ENCODE measurements around the gene PAQR6.

DNA sequence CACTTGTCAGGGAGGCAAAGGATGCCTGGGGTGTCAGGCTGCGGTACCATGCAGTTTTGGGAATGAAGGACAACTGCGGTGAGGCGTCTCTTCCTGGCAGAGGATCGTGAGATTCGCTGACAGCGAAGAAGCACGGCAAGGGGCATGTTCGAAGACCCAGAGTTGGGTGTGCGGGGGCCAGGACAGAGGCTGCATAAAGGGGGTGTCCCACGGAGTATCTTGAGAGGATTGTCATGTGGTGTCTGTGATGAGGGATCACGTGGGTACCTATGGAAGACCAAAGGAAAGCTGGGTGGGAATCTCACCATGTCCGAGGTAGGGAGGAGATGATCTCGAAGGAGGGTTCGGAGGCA lies 53.6 kb downstream of the PAQR6 start:
- TF ChIP-seq CTCF (IDR thresholded peaks at IDR 0.05; ENCODE audit: control extremely low read depth in 1 of 3, insufficient read depth in 1 of 3, low read depth in 1 of 3, low read length in 3 of 3) (no peak), POLR2AphosphoS5 (IDR thresholded peaks at IDR 0.05; ENCODE audit: low read depth, low read length) (no peak), CHD7 (IDR thresholded peaks at IDR 0.05; ENCODE audit: insufficient replicate concordance, low read length) (no peak), MAFK (IDR thresholded peaks at IDR 0.05; ENCODE audit: low read depth, low read length) (no peak), EZH2 (IDR thresholded peaks at IDR 0.05; ENCODE audit: low read depth, low read length, severe bottlenecking) (no peak), MAX (IDR thresholded peaks at IDR 0.05) (no peak), SUZ12 (IDR thresholded peaks at IDR 0.05; ENCODE audit: low read length) (no peak), POLR2A (IDR thresholded peaks at IDR 0.05; ENCODE audit: control extremely low read depth in 1 of 2, low read depth in 2 of 2, low read length in 2 of 2) (no peak), RAD21 (IDR thresholded peaks at IDR 0.05 in 1 of 2, conservative IDR thresholded peaks at IDR 0.05 in 1 of 2; ENCODE audit: low read depth in 2 of 2, low read length in 2 of 2) (no peak), SIN3A (conservative IDR thresholded peaks at IDR 0.05 in 1 of 2, IDR thresholded peaks at IDR 0.05 in 1 of 2; ENCODE audit: low read depth in 1 of 2, low read length in 2 of 2) (peak in 1 of 2 experiments; percentile 21; a peak in 1 of 4 replicates), CHD1 (IDR thresholded peaks at IDR 0.05; ENCODE audit: low read depth, low read length) (no peak)
